OCI-LY3 (cell line): ENCODE results near the gene MYL1.

Experiments
- H2AFZ ChIP-seq: fragments of 200-600, 300-600 bp; shearing (Covaris generic); 2 replicates; pipeline ENCODE4 v1.6.0; 2014; ENCODE audit warnings: antibody characterized with exemption, low read depth, low read length
- H3K27ac ChIP-seq: fragments of 200-600, 300-600 bp; sonication (generic); 2 replicates; pipeline ENCODE4 v1.5.1; 2014; ENCODE audit warnings: mild to moderate bottlenecking, low read length, moderate library complexity, mixed read lengths
- H3K27me3 ChIP-seq: fragments of 200-600, 300-600 bp; sonication (generic); 2 replicates; pipeline ENCODE4 v1.6.1; 2014; ENCODE audit warnings: low read depth, low read length, mixed read lengths
- H3K36me3 ChIP-seq: fragments of 200-600, 300-600 bp; sonication (generic); replicated peaks from 2 replicates; pipeline ENCODE3; 2014; ENCODE audit warnings: low read depth, low read length, mixed read lengths
- H3K4me1 ChIP-seq: fragments of 300-600, 200-600 bp; sonication (generic); 2 replicates; pipeline ENCODE4 v1.6.1; 2014; ENCODE audit warnings: low read length, mixed read lengths
- H3K4me2 ChIP-seq: fragments of 200-600, 300-600 bp; sonication (generic); 2 replicates; pipeline ENCODE4 v1.6.1; 2014; ENCODE audit warnings: low read length, mixed read lengths
- H3K4me3 ChIP-seq: fragments of 300-600, 200-600 bp; sonication (generic); 2 replicates; pipeline ENCODE4 v1.5.1; 2014; ENCODE audit warnings: antibody characterized with exemption, mild to moderate bottlenecking, low read length, moderate library complexity
- H3K79me2 ChIP-seq: fragments of 300-600, 200-600 bp; shearing (Covaris generic); 2 replicates; pipeline ENCODE4 v1.6.1; 2014; ENCODE audit warnings: mild to moderate bottlenecking, low read length, mixed read lengths
- H3K9ac ChIP-seq: fragments of 300-600, 200-600 bp; shearing (Covaris generic); 2 replicates; pipeline ENCODE4 v1.6.0; 2014; ENCODE audit warnings: mild to moderate bottlenecking, low read length, moderate library complexity
- H3K9me3 ChIP-seq: fragments of 200-600, 300-600 bp; shearing (Covaris generic); 2 replicates; pipeline ENCODE4 v1.6.1; 2014; ENCODE audit warnings: low read length, mixed read lengths; ENCODE audit not compliant: insufficient read depth
- H4K20me1 ChIP-seq: fragments of 200-600, 300-600 bp; sonication (generic); 2 replicates; pipeline ENCODE4 v1.6.1; 2016; ENCODE audit warnings: low read length, mixed read lengths; ENCODE audit not compliant: insufficient read depth
- EZH2phosphoT487 ChIP-seq: fragments of 200-600 bp; shearing (Covaris generic); IDR thresholded peaks from 2 replicates; pipeline ENCODE4 v1.6.1; 2018; ENCODE audit warnings: antibody characterized with exemption, mixed run types, low read depth
- TF ChIP-seq, protein P1 (sequence below): fragments of 200-600, 300-600 bp; sonication (generic); IDR thresholded peaks from 2 replicates; pipeline ENCODE4 v1.5.1; 2014; ENCODE audit warnings: antibody characterized with exemption, low read length, low read depth

MYL1 gene

DNA sequence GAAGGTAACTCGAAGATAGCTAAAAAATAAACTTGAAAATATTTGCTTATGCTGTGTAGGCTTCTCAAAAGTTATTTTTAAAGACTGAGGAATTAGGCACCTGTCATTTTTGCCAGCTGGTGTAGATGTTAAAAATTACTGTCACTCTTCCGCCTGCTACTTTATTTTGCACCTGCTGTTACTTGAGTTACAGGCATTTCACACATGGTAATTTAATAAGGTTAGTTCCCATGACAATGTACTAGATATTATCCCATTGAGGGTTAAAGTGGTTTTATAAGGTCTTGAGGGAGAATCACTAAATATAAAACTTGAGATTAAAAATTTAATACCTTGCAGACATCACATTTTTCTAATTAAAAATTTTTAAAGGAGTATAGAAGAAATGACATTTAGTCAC is 26.6 kb downstream of the MYL1 start:
- H4K20me1 ChIP-seq, result no peaks in the 10 kb centered on the region
- H3K4me1 ChIP-seq, result no peaks in the 10 kb centered on the region
- no peak overlapping the region for H3K27ac ChIP-seq
- H3K9me3 ChIP-seq, result no peaks in the 10 kb centered on the region
- no peaks in the 10 kb centered on the region for H3K36me3 ChIP-seq
- H3K4me2 ChIP-seq, result no peak overlapping the region
- TF ChIP-seq, protein P1, sequence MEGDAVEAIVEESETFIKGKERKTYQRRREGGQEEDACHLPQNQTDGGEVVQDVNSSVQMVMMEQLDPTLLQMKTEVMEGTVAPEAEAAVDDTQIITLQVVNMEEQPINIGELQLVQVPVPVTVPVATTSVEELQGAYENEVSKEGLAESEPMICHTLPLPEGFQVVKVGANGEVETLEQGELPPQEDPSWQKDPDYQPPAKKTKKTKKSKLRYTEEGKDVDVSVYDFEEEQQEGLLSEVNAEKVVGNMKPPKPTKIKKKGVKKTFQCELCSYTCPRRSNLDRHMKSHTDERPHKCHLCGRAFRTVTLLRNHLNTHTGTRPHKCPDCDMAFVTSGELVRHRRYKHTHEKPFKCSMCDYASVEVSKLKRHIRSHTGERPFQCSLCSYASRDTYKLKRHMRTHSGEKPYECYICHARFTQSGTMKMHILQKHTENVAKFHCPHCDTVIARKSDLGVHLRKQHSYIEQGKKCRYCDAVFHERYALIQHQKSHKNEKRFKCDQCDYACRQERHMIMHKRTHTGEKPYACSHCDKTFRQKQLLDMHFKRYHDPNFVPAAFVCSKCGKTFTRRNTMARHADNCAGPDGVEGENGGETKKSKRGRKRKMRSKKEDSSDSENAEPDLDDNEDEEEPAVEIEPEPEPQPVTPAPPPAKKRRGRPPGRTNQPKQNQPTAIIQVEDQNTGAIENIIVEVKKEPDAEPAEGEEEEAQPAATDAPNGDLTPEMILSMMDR, result no peak
- TF ChIP-seq EZH2phosphoT487, result no peak
- H3K27me3 ChIP-seq, result no peaks in the 10 kb centered on the region
- no peak overlapping the region for H3K9ac ChIP-seq
- H2AFZ ChIP-seq, result no peak overlapping the region
- H3K79me2 ChIP-seq, result no peaks in the 10 kb centered on the region
- no peak overlapping the region for H3K4me3 ChIP-seq

DNA sequence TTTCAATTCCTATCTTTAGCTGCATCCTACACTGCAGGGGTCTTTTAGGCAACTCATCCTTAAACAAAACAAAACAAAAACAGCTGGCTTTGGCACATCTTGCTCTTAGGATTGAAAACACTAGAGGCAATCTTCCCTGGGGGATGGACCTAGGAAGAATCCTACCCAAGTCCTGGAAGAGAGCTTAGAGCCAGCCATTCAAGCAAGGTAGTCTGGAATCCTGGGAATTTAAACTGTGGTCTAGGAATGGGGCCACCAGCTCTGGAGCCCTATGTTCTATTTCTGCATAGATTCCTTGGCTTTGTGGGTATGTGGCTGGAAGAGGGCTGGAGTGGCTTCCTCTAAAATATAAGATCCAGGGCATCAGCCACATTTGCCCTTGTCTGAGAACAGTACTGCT is 27.7 kb downstream of the MYL1 start:
- Histone ChIP-seq H3K36me3 (no peaks in the 10 kb centered on the region), H3K9ac (no peak overlapping the region), H3K79me2 (no peaks in the 10 kb centered on the region), H3K4me1 (no peaks in the 10 kb centered on the region), H3K9me3 (no peaks in the 10 kb centered on the region), H2AFZ (no peak overlapping the region), H3K27me3 (no peaks in the 10 kb centered on the region), H3K4me3 (no peak overlapping the region), H3K4me2 (no peak overlapping the region), H4K20me1 (no peaks in the 10 kb centered on the region), H3K27ac (no peak overlapping the region)
- TF ChIP-seq, protein P1, result no peak
- TF ChIP-seq EZH2phosphoT487, result no peak

DNA sequence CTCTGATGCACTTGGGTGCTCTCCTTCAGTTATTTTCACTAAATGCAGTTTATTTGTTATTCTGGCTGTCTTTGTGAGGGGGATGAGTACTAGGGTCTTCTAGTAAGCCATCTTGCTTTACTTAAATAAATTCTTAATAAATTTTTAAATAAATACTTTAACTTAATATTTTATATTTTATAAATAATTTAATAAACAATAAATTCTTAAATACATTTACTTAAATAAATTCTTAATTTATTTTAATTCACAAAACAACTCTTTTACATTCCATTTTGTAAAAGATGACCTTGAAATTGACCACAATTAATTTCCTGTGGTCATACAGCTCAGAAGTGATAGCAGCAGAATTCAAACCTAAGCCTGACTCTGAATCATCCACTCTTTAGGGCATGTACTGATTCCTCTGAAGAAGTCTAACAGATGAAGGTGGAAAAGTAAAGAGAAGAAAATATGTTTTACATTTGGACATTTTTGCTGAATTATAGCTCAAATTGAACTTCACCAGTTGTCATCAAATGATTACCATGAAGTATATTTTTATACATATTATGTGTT is 28.8 kb downstream of the MYL1 start:
- no peak overlapping the region for H3K9ac ChIP-seq
- H2AFZ ChIP-seq, result no peak overlapping the region
- no peak overlapping the region for H3K27ac ChIP-seq
- H3K4me1 ChIP-seq, result no peaks in the 10 kb centered on the region
- no peaks in the 10 kb centered on the region for H3K9me3 ChIP-seq
- H3K36me3 ChIP-seq, result no peaks in the 10 kb centered on the region
- no peaks in the 10 kb centered on the region for H4K20me1 ChIP-seq
- no peak overlapping the region for H3K4me3 ChIP-seq
- TF ChIP-seq, protein P1, result no peak
- TF ChIP-seq EZH2phosphoT487, result no peak
- no peak overlapping the region for H3K4me2 ChIP-seq
- no peaks in the 10 kb centered on the region for H3K27me3 ChIP-seq
- H3K79me2 ChIP-seq, result no peaks in the 10 kb centered on the region

DNA sequence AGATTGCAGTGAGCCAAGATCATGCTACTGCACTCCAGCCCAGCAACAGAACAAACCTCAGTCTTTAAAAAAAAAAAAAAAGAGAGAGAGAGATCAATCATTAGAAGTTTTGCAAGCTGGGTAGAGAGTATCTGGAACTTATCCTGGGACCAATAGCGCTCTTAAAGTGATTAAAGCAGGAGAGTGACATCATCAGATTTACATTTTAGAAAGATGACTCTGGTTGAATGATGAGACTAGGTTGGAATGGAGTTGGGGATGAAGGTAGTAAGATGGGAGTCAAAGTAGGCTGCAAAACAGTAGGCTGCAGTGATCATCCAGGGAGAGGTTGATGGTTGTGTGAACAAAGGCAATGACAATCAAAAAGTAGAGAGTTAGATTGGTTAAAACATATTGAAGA is 37.8 kb downstream of the MYL1 start:
- Histone ChIP-seq H4K20me1 (no peaks in the 10 kb centered on the region), H3K36me3 (no peaks in the 10 kb centered on the region), H3K4me1 (peaks cover 4% of the 10 kb centered on the region; the same call in 1 of the 2 replicates), H3K27me3 (no peaks in the 10 kb centered on the region), H3K79me2 (no peaks in the 10 kb centered on the region), H3K4me2 (no peak overlapping the region), H3K9ac (no peak overlapping the region), H3K9me3 (no peaks in the 10 kb centered on the region), H3K27ac (no peak overlapping the region), H2AFZ (no peak overlapping the region), H3K4me3 (no peak overlapping the region)
- TF ChIP-seq, protein P1, result no peak
- no peak for TF ChIP-seq EZH2phosphoT487
